ENCODE measurements around the gene NPAT.

DNA sequence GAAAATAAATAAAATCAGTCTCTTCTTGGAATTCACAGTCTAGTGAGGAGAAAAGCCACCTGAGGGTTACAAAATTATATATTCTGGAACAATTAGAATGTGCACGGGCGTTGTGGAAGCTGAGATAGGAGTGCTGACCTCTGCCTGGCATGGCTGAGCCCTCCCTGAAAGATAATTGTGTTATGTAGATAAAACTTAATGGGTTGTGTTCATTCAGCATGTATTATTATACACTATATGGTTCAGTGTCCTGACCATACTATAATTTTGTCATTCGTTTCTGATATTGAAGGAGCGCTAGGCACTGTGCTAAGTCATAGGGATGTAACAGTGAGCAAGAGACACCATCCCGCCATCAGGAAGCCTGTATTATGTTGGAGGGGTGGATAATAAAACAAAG is 97.3 kb downstream of the NPAT start:
- TF ChIP-seq, protein P1, sequence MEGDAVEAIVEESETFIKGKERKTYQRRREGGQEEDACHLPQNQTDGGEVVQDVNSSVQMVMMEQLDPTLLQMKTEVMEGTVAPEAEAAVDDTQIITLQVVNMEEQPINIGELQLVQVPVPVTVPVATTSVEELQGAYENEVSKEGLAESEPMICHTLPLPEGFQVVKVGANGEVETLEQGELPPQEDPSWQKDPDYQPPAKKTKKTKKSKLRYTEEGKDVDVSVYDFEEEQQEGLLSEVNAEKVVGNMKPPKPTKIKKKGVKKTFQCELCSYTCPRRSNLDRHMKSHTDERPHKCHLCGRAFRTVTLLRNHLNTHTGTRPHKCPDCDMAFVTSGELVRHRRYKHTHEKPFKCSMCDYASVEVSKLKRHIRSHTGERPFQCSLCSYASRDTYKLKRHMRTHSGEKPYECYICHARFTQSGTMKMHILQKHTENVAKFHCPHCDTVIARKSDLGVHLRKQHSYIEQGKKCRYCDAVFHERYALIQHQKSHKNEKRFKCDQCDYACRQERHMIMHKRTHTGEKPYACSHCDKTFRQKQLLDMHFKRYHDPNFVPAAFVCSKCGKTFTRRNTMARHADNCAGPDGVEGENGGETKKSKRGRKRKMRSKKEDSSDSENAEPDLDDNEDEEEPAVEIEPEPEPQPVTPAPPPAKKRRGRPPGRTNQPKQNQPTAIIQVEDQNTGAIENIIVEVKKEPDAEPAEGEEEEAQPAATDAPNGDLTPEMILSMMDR (conservative IDR thresholded peaks at IDR 0.05): no peak
- no peak for TF ChIP-seq EZH2 (IDR thresholded peaks at IDR 0.05; ENCODE audit: low read depth)
